Adipose tissue (tissue), 3 donors: ENCODE results near the gene HMGN1. TPM values are rescaled to one million over a fixed set of nuclear protein-coding genes. Genes with fewer than 3 reads are reported as not detected.
"Not testable (repeated sequence)": the region's sequence is repeated elsewhere in the genome, so short reads cannot be mapped to it uniquely, and the experiment has no call there.

ENCODE experiments used
- H3K27ac ChIP-seq: one replicate; pipeline ENCODE4 v1.5.1; 2013; ENCODE audit warnings: low read depth, low read length
- WGBS, 3 donors: extraction: QIAGEN DNeasy Blood & Tissue Kit; methylation state at CpG; one replicate each; pipeline ENCODE4 v1.1.7; 2013; 5-methylcytosine and 5-hydroxymethylcytosine counted together
- polyA plus RNA-seq, 3 donors: library from polyadenylated mRNA; stranded (reverse); fragments of 200-250 nt; gene quantifications; one replicate each; pipeline ENCODE4 v1.2.3, GENCODE V29; 2013
- donor health status: healthy with polysubstance abuse.
- donor health status: Bipolar disorder and iron deficiency.
- donor health status: healthy.

HMGN1 gene
- polyA plus RNA-seq, 3 donors, result 72.2 to 78.3 (median 77.0) TPM

- no peak overlapping the region for H3K27ac ChIP-seq
- 71 to 81% (median 73%) methylated on average over 2 of the region's 2 CpGs for WGBS, 3 donors
These were observed 26.6 kb upstream of the HMGN1 start for GRCh38 chr21:39375446-39375845.

DNA sequence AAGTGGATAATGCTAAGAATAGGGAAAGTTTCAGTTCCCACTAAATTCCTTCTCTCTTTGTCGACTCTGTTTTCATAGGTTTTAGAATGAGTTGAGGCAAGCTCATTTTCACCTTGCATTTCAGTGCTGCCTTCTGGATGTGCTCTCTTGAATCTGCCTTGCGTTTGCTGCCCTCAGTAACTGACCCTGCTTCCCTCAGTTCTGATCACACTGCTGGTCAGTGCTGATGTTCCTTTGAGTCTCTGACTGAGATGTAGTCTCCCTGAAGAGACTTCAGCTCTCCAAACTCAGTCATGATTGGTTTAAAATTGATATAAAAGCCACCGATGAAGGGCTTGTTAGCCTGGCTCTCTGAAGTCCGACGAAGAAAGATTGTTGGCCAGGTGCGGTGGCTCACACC lies 25.2 kb upstream of the HMGN1 start:
- WGBS, 3 donors, result 70 to 80% (median 74%) methylated on average over 6 of the region's 6 CpGs
- no peak overlapping the region for H3K27ac ChIP-seq

DNA sequence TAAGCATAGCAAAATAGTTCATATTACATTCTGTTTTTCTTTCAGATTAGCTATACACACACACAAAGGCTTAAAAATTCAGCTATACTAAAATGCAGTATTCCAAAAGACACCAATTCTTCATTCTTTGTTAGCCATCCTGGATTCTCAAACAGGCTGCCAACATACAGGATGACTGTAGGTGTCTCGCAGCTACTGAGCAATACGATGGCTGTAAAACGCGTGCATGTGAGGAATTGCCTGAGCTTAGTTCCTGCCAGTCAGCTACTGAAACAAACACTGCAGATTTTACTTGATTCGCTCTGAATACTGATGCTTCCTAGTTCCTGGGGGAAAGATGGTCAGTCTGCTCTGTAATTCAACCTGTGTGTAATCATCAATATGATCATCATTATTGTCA lies 24.7 kb upstream of the HMGN1 start:
- 11 to 26% (median 16%) methylated on average over 5 of the region's 5 CpGs for WGBS, 3 donors
- no peak overlapping the region for H3K27ac ChIP-seq

- 55 to 83% (median 55%) methylated on average over 7 of the region's 7 CpGs for WGBS, 3 donors
- not testable (repeated sequence) for H3K27ac ChIP-seq
These were observed 21.0 kb upstream of the HMGN1 start for GRCh38 chr21:39369896-39370288.

- H3K27ac ChIP-seq, result no peak overlapping the region
- 76 to 93% (median 90%) methylated on average over 2 of the region's 2 CpGs for WGBS, 3 donors
These were observed 18.9 kb upstream of the HMGN1 start for GRCh38 chr21:39367783-39368182.

DNA sequence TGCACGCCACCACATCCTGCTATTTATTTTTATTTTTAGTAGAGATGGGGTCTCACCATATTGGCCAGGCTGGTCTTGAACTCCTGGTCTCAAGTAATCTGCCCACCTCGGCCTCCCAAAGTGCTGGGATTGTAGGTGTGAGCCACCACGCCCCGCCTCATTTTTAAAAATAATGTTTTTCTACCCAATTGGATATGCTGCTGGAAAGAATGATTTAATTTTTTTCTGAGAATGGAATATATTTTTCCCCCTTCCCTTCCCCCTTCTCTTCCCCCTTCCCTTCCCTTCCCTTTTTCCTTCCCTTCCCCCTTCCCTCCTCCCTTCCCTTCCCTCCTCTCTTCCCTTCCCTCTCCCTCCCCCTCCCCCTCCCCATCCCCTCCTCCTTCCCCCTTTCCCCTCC lies 17.7 kb upstream of the HMGN1 start:
- no peak overlapping the region for H3K27ac ChIP-seq
- WGBS, 3 donors, result 87 to 95% (median 91%) methylated on average over 4 of the region's 4 CpGs

- H3K27ac ChIP-seq, result no peak overlapping the region
- WGBS, 3 donors, result 91 to 95% (median 94%) methylated on average over 4 of the region's 4 CpGs
These were observed 16.1 kb upstream of the HMGN1 start for GRCh38 chr21:39364949-39365348.

DNA sequence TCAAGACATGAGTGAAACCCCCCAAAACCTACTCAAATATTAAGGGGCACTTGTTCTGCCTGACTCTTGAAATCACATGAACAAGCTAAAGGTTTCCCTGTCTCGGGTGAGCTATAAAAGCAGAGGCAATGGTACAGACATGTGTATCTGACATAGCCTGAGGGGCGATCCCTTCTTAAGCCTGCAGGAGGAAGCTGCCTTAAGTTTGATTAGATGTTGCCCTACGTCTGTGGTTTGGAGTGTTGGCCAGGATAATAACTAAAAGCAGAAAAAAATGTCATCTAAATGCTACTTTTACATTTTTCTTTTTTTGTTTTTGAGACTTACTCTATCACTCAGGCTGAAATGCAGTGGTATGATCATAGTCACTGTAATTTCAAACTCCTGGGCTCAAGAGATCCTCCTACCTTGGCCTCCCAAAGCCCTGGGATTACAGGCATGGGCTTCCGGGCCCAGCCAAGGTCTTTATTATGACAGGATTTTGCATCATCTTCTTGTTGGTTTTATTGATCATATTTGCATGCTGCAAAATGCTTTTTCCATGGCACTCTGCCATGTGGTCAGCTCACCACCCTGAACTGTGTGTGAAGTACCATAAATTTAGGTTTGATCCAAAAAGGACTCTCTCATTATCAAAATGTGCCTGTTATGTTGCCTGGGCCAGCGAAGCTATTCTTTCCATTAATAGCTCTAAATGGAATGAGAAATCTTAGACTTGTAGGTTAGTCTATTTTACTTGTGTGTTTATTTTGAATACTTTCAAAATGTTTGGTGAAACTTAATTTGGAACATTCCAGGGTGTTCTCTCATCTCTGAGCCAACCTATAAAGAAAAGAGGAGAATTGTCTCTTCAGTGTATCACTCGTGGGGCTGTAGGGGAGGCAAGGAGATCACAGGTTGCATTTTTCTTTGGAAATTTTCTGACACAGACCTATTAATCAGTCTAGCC lies 15.0 kb upstream of the HMGN1 start:
- H3K27ac ChIP-seq, result no peak overlapping the region
- WGBS, 3 donors, result 60 to 90% (median 76%) methylated on average over 6 of the region's 6 CpGs

GRCh38 chr21:39362733-39363132 lies 13.8 kb upstream of the HMGN1 start:
- 86 to 92% (median 87%) methylated on average over 3 of the region's 3 CpGs for WGBS, 3 donors
- H3K27ac ChIP-seq, result no peak overlapping the region

DNA sequence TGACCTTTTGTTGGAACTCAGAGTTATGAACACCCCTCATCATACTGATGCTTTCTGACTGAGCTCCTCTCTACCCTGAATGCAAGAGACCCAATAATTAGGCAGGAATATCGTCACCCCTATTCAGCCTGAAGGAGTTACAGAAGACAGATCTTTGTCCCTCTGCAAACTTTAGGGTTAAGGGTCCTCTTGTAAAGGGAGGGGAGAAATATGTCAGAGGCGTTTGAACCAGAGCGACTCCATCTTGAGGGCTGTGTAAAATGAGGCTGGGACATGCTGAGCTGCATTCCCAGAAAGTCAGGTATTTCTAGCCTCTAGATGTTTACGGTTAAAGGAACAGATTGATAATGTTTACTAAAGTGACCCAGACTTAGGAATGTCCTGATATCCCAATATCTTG lies 10.5 kb upstream of the HMGN1 start:
- H3K27ac ChIP-seq, result no peak overlapping the region
- 64 to 81% (median 74%) methylated on average over 4 of the region's 4 CpGs for WGBS, 3 donors

GRCh38 chr21:39353295-39353694 lies 4.4 kb upstream of the HMGN1 start:
- 83 to 85% (median 84%) methylated on average over 3 of the region's 3 CpGs for WGBS, 3 donors
- H3K27ac ChIP-seq, result no peak overlapping the region

GRCh38 chr21:39350094-39351005 lies 1.5 kb upstream of the HMGN1 start:
- WGBS, 3 donors, result 65 to 78% (median 66%) methylated on average over 19 of the region's 19 CpGs
- H3K27ac ChIP-seq, result no peak overlapping the region

DNA sequence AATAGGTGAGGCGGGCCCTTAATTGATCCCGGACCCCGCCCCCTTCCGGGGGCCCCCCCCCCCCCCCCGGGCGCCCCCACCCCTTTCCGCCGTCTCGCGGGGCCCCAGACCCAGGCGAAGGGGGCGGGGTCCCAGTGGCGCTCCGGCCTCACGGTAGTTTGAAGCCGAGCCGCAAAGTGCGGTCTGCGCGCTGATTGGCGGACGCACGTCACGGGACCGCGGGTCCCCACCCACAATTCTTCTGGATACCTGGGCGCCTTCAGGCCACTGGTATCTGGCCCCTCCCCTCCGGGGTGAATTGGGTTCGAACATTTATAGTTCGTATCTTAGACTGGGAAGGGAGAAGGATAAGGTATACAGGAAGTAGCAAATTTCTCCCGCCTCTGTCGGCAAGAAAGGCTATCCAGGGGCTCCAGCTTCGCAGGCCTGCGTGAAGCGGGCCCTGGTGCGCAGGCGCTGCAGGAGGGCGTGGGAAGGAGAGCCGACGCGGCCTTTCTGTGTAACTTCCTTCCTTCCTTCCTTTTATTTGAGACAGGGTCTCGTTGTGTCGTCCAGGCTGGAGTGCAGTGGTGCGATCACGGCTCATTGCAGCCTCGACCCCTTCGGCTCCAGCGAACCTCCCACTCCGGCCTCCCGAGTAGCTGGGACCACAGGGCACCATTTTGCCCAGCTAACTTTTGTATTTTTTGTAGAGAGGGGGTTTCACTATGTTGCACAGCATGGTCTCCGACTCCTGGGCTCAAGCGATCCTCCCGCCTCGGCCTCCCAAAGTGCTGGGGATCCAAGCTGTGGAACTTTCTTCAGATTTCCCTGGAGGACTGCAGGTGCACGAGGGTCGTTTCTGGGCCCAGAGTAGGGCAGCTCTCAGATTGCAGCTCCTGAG lies 564 bp upstream of the HMGN1 start:
- H3K27ac ChIP-seq, result no peak overlapping the region
- WGBS, 3 donors, result 4 to 12% (median 4%) methylated on average over 48 to 50 of the region's 56 CpGs

DNA sequence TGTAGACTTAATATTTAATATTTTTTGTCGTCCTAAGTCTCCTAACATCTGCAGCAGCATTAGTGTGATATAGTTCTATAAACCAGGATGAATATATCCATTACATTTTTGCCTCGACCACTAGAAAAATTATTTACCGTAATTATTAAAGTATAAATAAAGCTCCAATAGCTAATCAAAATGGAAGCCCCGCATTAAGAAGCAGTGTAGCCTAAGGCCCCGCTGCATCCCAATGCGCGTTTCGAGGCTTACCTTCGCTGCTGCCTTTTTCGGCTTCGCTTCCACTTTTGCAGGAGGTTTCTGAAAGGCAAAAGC lies 891 bp downstream of the HMGN1 start:
- WGBS, 3 donors, result 0 to 2% (median 1%) methylated on average over 11 of the region's 11 CpGs
- peak overlapping the region; percentile 71 for H3K27ac ChIP-seq

DNA sequence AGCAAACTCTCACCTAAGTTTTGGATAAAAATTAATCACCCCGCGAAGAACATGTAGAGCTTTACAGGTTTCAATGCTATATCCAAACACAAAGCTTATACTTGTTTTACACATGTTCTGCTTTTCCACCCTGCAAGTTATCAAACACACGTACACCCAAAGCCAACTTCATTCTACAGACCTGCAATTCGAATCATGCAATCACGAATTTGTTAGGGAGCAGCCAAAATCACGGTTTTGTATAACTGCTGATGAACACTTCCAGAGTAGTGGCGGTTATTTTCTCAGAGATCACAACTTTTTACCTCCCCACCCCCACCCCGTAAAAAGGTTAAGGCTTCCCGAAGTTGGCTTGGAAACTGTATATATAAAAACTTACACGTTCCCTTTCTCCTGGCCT lies 1.4 kb downstream of the HMGN1 start:
- WGBS, 3 donors, result 7 to 18% (median 13%) methylated on average over 10 of the region's 10 CpGs
- no peak overlapping the region for H3K27ac ChIP-seq

GRCh38 chr21:39346671-39347331 lies 2.1 kb downstream of the HMGN1 start:
- WGBS, 3 donors, result 27 to 71% (median 70%) methylated on average over 7 of the region's 7 CpGs
- H3K27ac ChIP-seq, result no peak overlapping the region

DNA sequence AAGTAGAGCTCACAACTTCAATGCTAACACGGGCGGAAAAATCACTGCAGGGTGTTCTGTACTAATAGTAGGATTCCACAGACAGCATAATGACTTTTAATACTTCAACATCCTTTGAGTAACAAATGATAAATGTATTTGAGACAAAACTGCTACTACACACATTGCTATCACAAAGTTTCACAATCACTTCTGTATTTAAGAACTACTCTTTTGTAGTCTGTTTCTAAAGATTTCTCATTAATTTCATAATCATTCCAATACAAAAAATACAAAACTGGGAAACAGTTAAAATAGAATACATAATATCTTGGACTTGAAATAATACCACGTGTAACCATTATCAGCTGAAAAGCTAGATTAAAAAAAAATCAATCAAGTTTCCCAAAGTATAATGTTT lies 2.7 kb downstream of the HMGN1 start:
- H3K27ac ChIP-seq, result no peak overlapping the region

DNA sequence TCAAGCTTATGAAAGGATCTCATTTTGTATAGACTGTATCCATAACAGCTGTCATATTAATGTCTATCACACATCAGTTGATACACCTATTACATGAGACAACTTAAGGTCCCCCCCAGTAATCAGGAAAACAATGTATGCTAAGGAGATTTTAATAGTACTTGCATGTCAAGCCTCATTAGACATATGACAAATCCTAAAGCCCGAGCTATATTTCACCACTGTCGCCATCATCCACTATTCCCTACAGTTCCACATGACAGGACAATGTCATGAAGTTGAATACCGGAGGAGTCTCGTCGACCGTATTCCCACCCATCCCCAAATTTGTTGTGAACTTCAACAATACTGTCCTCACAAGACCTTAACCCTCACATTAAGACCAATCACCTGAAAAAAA lies 3.4 kb downstream of the HMGN1 start:
- no peak overlapping the region for H3K27ac ChIP-seq
- 82 to 90% (median 88%) methylated on average over 6 of the region's 6 CpGs for WGBS, 3 donors

More for the DNA sequence above, 2.7 kb downstream of the HMGN1 start:
- 22 to 52% (median 43%) methylated on average over 3 of the region's 3 CpGs for WGBS, 3 donors
